ENCODE data around the gene C4orf33. TPM values are rescaled to one million over a fixed set of nuclear protein-coding genes. Genes with fewer than 3 reads are reported as not detected.

Gene C4orf33
- total RNA-seq, 2 donors from 2014 or later: 15.9 to 26.5 TPM

DNA sequence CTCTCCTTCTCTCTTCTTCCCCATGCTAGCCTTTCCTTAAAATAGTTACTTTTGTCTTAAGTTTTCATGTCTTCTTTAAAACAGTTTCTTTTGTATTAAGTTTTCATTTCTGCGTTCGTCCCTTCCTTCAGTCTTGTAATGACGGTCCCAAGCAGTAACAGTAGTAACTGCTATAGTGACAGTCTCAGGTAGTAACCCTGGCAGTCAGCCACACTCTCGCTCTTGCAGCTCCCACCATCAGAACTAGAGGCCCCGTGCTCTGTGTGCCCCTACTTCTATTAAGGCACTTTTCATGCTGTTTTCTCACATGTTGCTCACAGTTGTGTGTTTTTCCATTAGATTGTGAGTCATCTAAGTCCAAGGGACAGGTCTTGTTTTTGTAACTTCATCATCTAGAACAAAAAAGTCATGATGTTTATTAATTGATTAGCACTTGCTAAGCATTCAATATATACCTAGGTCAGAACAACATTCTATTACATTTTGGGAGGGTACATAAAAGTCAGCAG is 49.3 kb downstream of the C4orf33 start:
- no peaks in the 10 kb centered on the region for H3K4me1 Mint-ChIP-seq
- peaks cover 4% of the 10 kb centered on the region for H3K27me3 Mint-ChIP-seq
- no peaks in the 10 kb centered on the region for H3K9me3 Mint-ChIP-seq
- ATAC-seq (replicated peaks): no peak
- H3K4me3 Mint-ChIP-seq: no peak overlapping the region
- H3K36me3 Mint-ChIP-seq (ENCODE audit: low read depth): no peaks in the 10 kb centered on the region
- no peak overlapping the region for H3K27ac Mint-ChIP-seq

DNA sequence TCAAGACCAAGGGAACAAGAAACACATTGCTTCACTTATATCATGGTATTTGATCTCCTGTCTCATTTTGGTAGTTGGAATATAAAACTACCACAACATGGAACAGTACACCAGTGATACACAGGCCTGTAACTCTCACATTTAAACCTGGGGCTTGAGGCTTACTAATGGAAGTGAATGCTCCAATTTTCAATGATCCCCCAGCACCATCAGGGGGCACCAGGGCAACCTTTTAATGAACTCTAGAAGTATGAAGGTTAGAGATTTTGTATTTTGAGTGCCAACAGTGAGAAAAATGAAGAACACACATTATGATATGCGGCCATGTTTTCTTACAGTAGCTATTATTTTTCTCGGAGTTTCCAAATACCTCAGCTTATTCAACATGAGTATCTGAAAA is 50.7 kb downstream of the C4orf33 start:
- H3K36me3 Mint-ChIP-seq (ENCODE audit: low read depth): no peaks in the 10 kb centered on the region
- H3K9me3 Mint-ChIP-seq: no peaks in the 10 kb centered on the region
- peaks cover 4% of the 10 kb centered on the region for H3K27me3 Mint-ChIP-seq
- no peak for ATAC-seq (replicated peaks)
- H3K27ac Mint-ChIP-seq: no peak overlapping the region
- H3K4me1 Mint-ChIP-seq: no peaks in the 10 kb centered on the region
- H3K4me3 Mint-ChIP-seq: no peak overlapping the region

DNA sequence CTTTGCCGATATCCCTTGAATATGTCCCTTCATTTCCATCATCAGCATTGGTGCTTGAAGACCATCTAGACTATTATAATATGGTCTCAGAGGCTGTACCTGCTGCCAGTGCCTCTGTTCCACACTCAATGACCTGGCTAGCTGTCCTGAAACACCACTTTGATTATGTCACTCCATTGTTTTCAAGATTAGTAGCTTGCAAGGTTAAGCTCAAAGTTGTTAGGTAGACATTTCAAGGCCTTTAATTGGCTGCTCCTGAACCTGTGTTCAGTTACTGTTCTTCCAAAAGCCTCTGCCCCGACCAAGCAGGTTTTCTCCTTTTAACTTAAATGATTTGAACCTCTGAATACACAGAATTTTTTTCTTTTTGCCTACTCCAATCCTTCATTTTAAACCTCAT is 52.9 kb downstream of the C4orf33 start:
- no peaks in the 10 kb centered on the region for H3K36me3 Mint-ChIP-seq (ENCODE audit: low read depth)
- no peaks in the 10 kb centered on the region for H3K9me3 Mint-ChIP-seq
- no peak for ATAC-seq (replicated peaks)
- H3K4me1 Mint-ChIP-seq: no peaks in the 10 kb centered on the region
- H3K27ac Mint-ChIP-seq: no peak overlapping the region
- peaks cover 8% of the 10 kb centered on the region for H3K27me3 Mint-ChIP-seq
- H3K4me3 Mint-ChIP-seq: no peak overlapping the region

- H3K9me3 Mint-ChIP-seq: no peaks in the 10 kb centered on the region
- peaks cover 10% of the 10 kb centered on the region for H3K27me3 Mint-ChIP-seq
- no peak overlapping the region for H3K4me3 Mint-ChIP-seq
- no peaks in the 10 kb centered on the region for H3K36me3 Mint-ChIP-seq (ENCODE audit: low read depth)
- no peaks in the 10 kb centered on the region for H3K4me1 Mint-ChIP-seq
- no peak overlapping the region for H3K27ac Mint-ChIP-seq
- ATAC-seq (replicated peaks): no peak
Measured at GRCh38 chr4:129149906-129150305, 54.0 kb downstream of the C4orf33 start.

DNA sequence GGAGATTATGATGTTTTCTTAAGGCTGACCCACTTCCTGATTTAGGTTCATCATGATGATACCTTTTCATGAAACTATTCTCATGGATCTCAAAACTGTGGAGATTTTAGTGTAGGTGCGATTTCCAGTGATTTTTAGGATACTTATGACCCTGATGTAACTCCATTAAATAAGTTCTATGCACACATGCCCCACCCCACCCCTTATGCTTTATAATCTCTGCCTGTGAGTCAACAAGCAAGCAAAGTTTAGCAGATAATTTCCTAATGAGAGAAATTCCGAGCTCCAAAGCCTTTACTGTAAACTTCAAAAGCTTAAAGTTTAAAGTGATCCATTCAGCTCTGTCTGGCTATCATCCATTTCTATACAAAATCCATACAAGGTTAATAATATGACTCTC is 56.4 kb downstream of the C4orf33 start:
- H3K4me1 Mint-ChIP-seq: no peaks in the 10 kb centered on the region
- no peaks in the 10 kb centered on the region for H3K9me3 Mint-ChIP-seq
- ATAC-seq (replicated peaks): no peak
- no peak overlapping the region for H3K4me3 Mint-ChIP-seq
- no peaks in the 10 kb centered on the region for H3K36me3 Mint-ChIP-seq (ENCODE audit: low read depth)
- peaks cover 10% of the 10 kb centered on the region for H3K27me3 Mint-ChIP-seq
- no peak overlapping the region for H3K27ac Mint-ChIP-seq

DNA sequence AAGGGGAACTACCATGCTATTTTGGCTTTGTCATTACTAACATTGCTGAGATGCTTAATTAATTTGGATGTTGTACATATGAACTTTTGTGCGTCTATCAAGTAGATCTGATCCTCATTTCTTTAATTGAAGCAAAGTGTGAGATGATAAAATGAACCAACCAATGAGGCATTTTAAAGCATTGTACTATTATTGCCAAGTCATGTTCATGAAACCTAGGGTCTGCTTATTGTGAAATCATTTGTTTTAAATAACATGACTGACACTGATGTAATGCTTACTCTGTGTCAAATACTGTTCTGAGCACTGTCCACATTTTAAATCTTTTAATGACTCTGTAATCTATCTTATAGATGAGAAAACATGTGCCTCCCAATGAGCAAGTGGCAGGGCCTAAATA is 57.7 kb downstream of the C4orf33 start:
- Mint-ChIP-seq H3K27ac (no peak overlapping the region), H3K36me3 (ENCODE audit: low read depth) (no peaks in the 10 kb centered on the region), H3K4me1 (no peaks in the 10 kb centered on the region), H3K9me3 (no peaks in the 10 kb centered on the region), H3K27me3 (peaks cover 10% of the 10 kb centered on the region), H3K4me3 (no peak overlapping the region)
- no peak for ATAC-seq (replicated peaks)

GRCh38 chr4:129162450-129162849 is 66.5 kb downstream of the C4orf33 start:
- H3K4me1 Mint-ChIP-seq: no peaks in the 10 kb centered on the region
- H3K27ac Mint-ChIP-seq: no peak overlapping the region
- H3K36me3 Mint-ChIP-seq (ENCODE audit: low read depth): no peaks in the 10 kb centered on the region
- no peaks in the 10 kb centered on the region for H3K9me3 Mint-ChIP-seq
- no peak for ATAC-seq (replicated peaks)
- peaks cover 24% of the 10 kb centered on the region for H3K27me3 Mint-ChIP-seq
- H3K4me3 Mint-ChIP-seq: no peak overlapping the region

- Mint-ChIP-seq H3K9me3 (no peaks in the 10 kb centered on the region), H3K27ac (no peak overlapping the region), H3K4me3 (no peak overlapping the region), H3K4me1 (no peaks in the 10 kb centered on the region), H3K27me3 (peaks cover 29% of the 10 kb centered on the region), H3K36me3 (ENCODE audit: low read depth) (no peaks in the 10 kb centered on the region)
- no peak for ATAC-seq (replicated peaks)
Measured at GRCh38 chr4:129163427-129163826, 67.5 kb downstream of the C4orf33 start.

- ATAC-seq (replicated peaks): no peak
- Mint-ChIP-seq H3K4me3 (no peak overlapping the region), H3K36me3 (ENCODE audit: low read depth) (no peaks in the 10 kb centered on the region), H3K27ac (no peak overlapping the region), H3K4me1 (no peaks in the 10 kb centered on the region), H3K27me3 (peaks cover 33% of the 10 kb centered on the region), H3K9me3 (no peaks in the 10 kb centered on the region)
Measured at GRCh38 chr4:129164243-129164642, 68.3 kb downstream of the C4orf33 start.

Other genes with a start within 250 kb of the C4orf33 start
- 10 to 100 TPM; 19.4 to 24.2 TPM for gene SCLT1, start 2.6 kb upstream of the C4orf33 start, total RNA-seq

Measured in activated T-helper 17 cell treated with anti-CD3 and anti-CD28 coated beads, Interleukin-2, amount 50 U/mL, for 72 hours (primary cell).